Fibroblast of skin of left quadriceps (primary cell): ENCODE data around the gene TOLLIP.
"Not testable (repeated sequence)": the region's sequence is repeated elsewhere in the genome, so short reads cannot be mapped to it uniquely, and the experiment has no call there.

Experiments used
- DNase-seq, 2 experiments: peaks; one replicate each; pipeline ENCODE4 v3.0.0-alpha.2; 2013; ENCODE audit warnings: low read depth in 2 of 2

Gene TOLLIP

DNA sequence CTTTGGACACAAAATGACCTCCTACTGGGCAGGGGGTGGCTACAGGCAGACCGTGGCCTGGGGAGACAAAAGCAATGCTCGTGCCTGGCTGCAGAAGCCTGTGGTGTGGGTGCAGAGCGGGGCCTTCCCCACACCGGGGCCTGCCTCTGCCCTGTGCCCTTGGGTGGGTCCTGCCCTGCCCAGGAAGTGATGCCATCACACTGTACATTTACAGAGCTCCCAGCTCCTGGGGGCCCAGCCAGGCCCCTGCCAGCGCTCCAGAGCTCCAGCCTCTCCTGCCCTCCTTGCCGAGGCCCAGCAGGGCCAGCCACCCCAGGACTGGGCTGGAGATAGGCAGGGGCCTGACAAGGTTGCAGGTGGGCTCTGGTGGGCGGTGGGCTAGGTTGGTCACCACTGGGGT lies 46.4 kb downstream of the TOLLIP start:
- no peak for DNase-seq

DNA sequence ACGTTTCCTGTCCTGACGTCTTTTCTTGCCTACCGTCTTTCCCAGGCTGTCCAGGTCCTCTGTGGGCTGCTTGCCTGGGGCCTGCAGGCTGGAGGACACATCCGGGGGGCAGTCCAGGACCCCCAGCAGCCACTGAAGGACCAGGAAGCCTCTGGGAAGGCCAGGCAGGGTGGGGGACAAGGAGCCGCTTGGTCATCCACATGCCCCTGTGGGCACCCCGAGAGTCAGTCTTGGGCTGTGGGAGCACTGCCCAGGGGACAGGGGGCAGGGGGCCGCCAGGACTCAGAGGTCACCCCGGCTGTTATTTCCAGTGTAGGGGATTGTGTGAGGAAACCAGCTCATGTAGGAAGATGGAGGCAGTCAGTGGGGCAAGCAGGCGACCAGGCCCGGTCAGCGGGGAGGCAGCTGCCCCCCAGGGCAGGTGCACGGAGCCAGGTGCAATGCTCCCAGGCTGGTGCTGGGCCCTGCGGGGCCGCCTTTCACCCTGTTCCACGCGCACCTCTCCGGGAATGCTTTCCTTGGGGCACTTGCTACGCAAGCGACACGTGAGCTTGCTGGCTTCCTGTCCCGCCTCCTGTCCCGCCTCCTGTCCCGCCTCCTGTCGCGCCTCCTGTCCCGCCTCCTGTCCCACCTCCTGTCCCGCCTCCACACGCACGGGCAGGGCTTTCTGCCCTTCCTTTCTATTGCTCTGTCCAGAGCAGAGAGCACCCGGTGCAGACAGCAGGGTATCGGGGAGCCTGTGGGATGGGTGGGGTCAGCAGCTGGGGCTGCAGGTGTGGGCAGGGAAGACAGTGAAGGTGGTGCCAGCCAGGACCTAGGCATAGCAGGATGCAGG lies 47.0 kb downstream of the TOLLIP start:
- DNase-seq = peak; percentile 56 to 61

DNA sequence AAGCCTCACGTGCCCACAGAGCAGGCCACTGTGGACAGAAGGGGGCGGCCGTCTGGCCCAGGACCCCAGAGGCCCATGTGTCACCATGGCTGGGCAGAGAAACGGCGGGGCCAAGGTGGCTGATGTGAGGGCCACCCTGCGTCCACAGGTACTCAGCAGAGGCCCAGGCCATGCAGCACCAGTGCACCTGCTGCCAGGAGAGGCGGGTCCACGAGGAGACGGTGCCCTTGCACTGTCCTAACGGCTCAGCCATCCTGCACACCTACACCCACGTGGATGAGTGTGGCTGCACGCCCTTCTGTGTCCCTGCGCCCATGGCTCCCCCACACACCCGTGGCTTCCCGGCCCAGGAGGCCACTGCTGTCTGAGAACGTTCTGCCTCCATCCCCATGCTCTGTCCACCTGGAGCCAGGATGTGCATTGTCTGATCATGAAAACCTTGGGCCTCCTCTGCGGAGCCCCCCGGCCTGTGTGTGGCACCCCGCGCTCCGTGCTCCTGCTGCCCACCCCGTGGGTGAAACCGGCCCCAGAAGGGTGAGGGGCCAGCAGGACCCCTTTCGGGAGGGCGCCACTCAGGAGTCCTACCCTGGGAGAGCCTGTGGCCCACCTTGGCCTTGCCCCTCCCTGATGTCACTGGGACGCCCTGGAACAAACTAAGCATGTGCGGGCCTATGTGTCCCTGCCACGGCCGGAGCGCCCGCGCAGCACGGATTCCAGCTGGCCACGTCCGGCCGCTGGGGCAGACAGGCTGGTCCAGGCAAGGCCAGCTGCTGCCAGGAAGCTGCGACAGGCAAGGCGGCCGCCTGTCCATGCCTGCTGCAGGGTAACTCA lies 48.0 kb downstream of the TOLLIP start:
- DNase-seq = no peak

DNA sequence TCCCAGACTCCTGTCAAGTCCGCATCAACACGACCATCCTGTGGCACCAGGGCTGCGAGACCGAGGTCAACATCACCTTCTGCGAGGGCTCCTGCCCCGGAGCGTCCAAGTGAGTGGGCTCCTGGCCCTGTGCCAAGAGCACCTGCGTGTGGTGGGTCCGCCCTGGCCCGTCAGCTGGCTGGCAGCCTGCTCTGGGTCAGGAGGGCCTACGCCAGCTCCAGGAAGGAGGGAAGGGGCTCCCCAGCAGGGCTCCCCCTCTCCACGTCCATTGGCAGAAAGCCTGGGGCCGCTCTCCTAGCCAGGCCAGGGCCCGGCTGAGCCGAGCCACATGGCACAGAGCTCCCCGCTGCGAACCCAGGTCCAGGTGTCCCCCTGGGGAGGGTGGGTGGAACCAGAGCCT lies 48.8 kb downstream of the TOLLIP start:
- no peak for DNase-seq

DNA sequence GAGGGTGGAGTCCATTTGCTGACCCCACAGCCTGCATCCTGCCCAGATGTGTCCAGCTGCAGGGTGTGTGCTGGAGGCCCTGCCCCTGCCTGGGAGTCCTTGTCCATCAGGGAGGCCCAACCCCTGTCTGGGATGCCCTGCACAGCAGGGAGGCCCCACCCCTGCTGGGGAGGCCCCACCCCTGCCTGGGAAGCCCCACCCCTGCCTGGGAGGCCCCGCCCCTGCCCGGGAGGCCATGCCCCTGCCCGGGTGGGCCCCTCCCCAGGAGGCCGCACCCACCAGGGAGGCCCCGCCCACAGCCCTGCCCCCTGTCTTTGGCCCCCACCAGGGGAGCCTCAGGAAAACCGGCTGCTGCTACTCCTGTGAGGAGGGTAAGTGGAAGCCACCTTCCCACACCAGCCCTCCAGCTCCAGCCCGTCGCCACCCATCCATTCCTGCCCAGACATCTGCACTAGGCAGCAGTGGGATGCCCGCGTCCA lies 49.4 kb downstream of the TOLLIP start:
- DNase-seq = no peak

DNA sequence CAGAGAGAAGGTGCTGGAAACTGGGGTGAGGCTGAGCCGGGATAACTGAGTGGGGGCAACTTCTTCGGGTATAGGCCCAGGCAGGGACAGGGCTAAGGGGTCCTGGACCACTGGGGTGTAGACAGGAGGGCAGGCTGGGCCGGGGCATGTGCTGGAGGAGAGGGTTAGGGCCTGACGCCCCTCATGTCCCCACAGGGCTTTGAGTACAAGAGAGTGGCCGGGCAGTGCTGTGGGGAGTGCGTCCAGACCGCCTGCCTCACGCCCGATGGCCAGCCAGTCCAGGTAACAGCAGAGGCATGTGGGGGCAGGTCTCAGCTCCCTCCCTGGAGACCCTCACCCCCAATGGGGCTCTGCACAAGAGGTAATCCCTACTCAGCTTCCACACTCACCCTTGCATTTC lies 49.9 kb downstream of the TOLLIP start:
- no peak for DNase-seq

DNA sequence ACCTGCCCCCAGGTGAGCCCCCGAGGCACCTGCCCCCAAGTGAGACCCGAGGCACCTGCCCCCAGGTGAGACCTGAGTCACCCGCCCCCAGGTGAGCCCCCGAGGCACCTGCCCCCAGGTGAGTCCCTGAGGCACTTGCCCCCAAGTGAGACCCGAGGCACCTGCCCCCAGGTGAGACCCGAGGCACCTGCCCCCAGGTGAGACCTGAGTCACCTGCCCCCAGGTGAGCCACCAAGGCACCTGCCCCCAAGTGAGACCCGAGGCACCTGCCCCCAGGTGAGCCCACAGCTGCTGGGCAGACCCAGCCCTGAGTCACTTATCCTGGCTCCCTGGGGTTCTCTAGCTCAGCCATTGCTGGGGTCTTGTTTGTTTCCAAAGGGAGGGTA lies 50.4 kb downstream of the TOLLIP start:
- DNase-seq = no peak

DNA sequence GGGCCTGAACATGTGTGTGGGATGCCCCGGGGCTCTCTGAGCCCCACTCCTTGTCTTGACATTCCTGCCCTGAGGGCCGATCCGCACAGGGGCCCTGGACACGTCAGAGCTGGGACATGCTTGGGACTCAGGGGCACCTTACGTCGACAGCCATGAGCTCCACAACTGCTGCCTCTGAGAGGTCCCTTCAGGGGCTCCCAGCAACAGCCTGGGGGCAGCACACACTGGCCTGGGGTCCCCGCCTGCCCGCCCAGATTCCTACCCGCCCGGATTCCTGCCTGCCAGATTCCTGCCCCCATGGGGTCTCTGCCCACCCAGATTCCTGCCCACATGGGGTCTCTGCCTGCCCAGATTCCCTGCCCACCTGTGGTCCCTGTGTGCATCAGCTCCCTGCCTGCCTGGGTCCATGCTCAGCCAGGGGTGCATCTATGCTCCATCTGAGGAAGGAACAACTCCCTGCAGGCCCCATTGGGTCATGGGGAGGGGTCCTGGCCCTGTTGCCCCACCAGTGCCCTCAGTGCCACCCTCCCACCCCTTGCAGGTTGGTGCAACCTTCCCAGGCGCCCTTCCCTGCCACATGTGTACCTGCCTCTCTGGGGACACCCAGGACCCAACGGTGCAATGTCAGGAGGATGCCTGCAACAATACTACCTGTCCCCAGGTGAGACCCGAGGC lies 50.9 kb downstream of the TOLLIP start:
- no peak for DNase-seq

DNA sequence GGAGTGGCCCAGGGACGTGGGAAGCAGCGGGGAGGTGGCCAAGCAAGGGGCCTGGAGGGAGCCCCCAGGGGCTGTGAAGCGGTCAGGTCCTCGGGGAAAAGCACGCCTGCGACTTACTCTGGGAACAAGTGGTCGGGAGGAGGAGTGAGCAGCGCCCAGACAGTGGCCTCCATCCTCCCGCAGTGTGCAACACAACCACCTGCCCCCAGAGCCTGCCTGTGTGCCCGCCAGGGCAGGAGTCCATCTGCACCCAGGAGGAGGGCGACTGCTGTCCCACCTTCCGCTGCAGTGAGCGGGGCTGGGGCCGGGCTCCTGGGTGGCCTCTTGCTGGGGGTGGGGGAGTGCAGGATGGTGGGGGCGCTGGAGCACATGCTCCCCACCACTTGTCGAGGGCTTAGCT lies 51.5 kb downstream of the TOLLIP start:
- DNase-seq = no peak

DNA sequence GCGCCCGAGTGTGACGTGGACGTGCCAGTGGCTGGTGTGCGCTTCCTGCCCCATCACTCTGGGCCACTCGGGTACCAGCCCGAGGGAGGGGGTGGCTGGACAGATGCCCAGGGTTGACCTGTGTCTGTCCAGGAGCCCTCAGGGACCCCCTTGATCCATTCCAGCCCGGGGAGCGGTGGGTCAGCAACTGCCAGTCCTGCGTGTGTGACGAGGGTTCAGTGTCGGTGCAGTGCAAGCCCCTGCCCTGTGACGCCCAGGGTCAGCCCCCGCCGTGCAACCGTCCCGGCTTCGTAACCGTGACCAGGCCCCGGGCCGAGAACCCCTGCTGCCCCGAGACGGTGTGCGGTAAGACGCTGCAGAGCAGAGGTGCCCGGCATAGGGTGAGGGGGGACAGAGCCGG lies 52.1 kb downstream of the TOLLIP start:
- DNase-seq = no peak

DNA sequence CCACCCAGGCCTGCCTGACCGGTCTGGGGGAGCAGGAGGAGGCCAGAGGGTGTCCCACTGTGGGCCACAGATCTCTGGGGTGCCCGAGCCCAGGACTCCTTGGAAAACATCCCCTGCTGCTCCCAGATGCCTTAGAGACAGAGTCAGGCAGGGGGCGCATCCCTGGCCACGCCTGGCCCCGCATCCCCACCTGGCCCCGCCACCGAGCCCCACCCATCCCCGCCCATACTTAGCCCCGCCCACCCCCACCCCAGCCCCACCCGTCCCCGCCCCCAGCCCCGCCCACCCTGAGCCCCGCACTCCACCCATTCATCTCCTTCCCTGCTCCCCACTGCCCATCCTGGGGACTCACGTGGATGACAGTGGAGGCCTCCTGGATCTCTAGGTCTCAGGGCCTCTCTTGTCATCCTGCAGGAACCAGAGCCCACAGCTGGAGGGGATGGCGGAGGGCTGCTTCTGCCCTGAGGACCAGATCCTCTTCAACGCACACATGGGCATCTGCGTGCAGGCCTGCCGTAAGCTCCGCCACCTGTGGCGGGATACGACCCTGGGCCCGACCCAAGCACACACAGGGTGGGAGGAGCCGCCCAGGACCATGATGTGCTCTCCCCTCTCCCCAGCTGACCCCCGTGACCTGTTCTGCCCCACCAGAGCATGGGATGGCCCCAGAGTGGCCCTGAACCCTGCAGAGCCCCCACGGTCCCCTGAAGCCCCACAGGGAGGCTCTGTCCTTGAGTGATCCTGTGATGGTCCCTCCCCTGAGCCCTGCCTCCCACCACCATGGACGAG lies 53.0 kb downstream of the TOLLIP start:
- no peak for DNase-seq

DNA sequence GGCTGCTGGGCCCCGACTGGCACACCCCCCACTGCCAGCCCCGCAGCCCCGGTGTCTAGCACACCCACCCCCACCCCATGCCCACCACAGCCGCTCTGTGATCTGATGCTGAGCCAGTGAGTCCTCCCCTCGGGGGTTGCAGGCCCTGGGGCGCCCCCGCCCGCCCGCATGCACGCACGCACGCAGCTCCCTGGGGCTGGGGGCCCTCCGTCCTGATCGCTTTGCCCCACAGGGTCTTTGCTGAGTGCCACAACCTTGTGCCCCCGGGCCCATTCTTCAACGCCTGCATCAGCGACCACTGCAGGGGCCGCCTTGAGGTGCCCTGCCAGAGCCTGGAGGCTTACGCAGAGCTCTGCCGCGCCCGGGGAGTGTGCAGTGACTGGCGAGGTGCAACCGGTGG lies 54.3 kb downstream of the TOLLIP start:
- no peak for DNase-seq

DNA sequence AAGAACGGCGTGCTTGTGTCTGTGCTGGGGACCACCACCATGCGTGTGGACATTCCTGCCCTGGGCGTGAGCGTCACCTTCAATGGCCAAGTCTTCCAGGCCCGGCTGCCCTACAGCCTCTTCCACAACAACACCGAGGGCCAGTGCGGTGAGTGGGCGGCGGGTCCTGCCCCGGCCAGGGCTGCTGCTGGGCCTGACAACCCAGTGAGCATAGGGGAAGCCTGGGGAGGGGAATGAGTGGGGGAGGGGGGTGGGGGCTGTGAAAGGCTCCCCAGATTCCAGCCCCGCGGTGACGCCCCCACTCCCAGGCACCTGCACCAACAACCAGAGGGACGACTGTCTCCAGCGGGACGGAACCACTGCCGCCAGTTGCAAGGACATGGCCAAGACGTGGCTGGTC lies 54.7 kb downstream of the TOLLIP start:
- DNase-seq = no peak

DNA sequence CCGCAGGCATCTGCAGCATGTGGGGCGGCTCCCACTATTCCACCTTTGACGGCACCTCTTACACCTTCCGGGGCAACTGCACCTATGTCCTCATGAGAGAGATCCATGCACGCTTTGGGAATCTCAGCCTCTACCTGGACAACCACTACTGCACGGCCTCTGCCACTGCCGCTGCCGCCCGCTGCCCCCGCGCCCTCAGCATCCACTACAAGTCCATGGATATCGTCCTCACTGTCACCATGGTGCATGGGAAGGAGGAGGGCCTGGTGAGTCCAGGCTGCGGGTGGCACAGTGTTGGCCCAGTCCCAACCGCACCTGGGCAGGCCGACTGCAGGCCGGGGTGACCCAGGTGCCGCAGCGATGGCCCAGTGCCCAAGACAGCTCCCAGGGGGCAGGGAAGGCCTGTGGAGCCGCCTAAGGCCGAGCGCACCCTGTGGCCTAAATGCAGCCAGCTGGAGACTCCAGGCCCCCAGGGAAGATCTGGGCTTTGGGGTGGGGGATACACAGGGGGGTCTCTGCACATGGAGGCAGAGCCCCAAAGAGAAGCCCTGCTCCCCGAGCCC lies 55.3 kb downstream of the TOLLIP start:
- DNase-seq = no peak

DNA sequence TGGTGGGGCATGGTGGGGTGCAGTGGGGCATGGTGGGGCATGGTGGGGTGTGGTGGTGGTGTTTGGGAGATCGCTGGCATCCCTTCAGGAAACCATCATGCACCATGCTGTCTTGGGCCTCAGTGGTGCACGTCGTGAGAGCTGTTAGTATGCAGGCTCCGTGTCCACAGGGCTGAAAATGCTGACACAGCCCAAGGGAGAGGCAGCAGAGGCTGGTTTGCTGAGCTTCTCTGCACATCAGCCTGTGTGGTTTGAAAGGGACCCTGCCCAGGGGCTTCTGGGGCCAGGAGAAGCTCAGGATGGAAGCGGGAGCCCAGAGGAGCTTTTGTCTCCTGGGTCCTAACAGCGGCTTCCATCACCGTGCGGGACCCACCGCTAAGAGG lies 56.3 kb downstream of the TOLLIP start:
- DNase-seq = no peak

DNA sequence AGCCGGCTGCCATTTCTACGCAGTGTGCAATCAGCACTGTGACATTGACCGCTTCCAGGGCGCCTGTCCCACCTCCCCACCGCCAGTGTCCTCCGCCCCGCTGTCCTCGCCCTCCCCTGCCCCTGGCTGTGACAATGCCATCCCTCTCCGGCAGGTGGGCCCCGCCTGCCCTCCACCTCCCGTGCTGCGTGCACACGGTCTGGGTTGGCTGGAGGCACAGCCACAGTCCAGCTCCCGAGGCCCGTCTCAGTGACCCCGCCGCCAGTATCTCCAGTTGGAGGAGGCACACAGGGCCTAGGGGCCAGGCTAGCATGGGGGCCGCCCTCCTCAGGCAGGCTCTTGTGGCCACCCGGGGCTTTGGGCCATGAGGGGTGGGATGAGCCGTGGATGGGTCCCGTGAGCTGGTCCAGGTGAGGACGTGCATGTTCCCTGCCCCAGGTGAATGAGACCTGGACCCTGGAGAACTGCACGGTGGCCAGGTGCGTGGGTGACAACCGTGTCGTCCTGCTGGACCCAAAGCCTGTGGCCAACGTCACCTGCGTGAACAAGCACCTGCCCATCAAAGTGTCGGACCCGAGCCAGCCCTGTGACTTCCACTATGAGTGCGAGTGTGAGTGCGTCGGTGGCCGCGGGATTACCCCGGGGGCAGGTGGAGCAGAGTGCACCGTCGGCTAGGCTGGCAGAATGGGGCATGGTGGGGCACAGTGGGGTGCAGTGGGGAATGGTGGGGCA lies 56.9 kb downstream of the TOLLIP start:
- no peak for DNase-seq

DNA sequence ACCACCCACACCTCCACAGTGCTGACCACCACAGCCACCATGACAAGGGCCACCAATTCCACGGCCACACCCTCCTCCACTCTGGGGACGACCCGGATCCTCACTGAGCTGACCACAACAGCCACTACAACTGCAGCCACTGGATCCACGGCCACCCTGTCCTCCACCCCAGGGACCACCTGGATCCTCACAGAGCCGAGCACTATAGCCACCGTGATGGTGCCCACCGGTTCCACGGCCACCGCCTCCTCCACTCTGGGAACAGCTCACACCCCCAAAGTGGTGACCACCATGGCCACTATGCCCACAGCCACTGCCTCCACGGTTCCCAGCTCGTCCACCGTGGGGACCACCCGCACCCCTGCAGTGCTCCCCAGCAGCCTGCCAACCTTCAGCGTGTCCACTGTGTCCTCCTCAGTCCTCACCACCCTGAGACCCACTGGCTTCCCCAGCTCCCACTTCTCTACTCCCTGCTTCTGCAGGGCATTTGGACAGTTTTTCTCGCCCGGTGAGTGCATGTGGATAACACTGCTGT lies 58.1 kb downstream of the TOLLIP start:
- DNase-seq = no peak

DNA sequence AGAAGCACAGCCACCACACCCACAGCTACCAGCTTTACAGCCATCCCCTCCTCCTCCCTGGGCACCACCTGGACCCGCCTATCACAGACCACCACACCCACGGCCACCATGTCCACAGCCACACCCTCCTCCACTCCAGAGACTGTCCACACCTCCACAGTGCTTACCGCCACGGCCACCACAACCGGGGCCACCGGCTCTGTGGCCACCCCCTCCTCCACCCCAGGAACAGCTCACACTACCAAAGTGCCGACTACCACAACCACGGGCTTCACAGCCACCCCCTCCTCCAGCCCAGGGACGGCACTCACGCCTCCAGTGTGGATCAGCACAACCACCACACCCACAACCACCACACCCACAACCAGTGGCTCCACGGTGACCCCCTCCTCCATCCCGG lies 59.0 kb downstream of the TOLLIP start:
- DNase-seq = not testable (repeated sequence)

DNA sequence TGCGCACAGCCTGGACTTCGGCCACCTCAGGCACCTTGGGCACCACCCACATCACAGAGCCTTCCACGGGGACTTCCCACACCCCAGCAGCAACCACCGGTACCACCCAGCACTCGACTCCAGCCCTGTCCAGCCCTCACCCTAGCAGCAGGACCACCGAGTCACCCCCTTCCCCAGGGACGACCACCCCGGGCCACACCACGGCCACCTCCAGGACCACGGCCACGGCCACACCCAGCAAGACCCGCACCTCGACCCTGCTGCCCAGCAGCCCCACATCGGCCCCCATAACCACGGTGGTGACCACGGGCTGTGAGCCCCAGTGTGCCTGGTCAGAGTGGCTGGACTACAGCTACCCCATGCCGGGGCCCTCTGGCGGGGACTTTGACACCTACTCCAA lies 60.5 kb downstream of the TOLLIP start:
- DNase-seq = not testable (repeated sequence)

DNA sequence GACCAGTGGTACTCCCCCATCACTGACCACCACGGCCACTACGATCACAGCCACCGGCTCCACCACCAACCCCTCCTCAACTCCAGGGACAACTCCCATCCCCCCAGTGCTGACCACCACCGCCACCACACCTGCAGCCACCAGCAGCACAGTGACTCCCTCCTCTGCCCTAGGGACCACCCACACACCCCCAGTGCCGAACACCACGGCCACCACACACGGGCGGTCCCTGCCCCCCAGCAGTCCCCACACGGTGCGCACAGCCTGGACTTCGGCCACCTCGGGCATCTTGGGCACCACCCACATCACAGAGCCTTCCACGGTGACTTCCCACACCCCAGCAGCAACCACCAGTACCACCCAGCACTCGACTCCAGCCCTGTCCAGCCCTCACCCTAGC lies 62.4 kb downstream of the TOLLIP start:
- DNase-seq = not testable (repeated sequence)
